ENCODE results near the gene RSPH10B. TPM values are rescaled to one million over a fixed set of nuclear protein-coding genes. Genes with fewer than 3 reads are reported as not detected.
A peak's percentile ranks its signal among the peaks of the same experiment; 100 is the strongest.
"Not testable (repeated sequence)": the region's sequence is repeated elsewhere in the genome, so short reads cannot be mapped to it uniquely, and the experiment has no call there.

Gene RSPH10B
- total RNA-seq (2014; rRNA removed; shearing (Covaris generic)) = not detected in 2 replicates

DNA sequence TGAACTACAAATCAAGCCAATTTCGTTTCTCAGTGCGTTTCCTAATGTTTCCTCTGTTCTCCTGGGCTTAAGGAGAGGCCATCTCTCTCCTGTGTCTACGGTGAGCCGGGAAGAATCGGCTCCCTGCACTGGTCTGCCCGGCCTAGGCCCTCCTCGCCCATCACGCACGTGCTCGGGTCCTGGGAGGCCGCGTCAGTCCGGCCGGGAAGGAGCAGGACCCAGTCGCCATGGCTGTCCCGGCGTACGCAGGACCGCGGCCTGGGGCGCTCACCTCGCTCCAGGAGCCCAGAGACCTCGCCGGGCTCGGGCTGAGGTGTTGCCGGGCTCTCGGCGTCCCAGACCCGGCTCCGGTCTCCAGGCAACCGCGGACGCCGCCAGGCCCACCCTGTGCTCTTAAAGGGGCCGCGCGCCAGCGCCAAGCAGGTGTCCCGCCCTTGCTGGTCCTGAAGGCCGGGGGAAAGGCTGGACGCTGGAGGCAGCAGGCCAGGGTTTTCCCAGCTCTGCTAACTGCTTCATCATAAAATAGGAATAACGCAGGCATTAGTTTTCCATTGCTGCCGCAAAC lies at the start of gene RSPH10B:
TSS of gene RSPH10B (minus strand) at position 343 of the 565 bp plus-strand sequence. CDS start 3,573 bp downstream, outside the sequence.
- H3K4me1 ChIP-seq (replicated peaks) = not testable (repeated sequence)

DNA sequence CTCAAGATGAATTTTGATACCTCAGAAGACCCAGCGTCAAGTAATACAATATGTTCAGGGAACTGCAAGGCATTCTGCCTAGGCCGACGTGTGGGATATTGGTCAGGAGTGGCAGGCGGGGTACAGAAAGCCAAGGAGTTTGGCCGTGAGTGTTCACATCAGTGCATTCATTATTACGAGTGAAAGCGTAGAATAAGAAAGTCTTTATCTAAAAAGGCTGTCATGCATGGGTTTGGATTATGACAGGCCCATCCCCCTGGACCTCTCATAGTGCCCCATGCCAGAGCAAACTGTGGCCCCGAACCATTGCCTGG lies 46.1 kb upstream of the RSPH10B start:
- Histone ChIP-seq H3K4me3 (no peak overlapping the region), H3K27me3 (replicated peaks) (no peaks in the 10 kb centered on the region), H3K9me3 (replicated peaks) (no peaks in the 10 kb centered on the region), H3K4me1 (replicated peaks) (no peaks in the 10 kb centered on the region), H3K27ac (no peak overlapping the region), H3K36me3 (peaks cover 73% of the 10 kb centered on the region)
- DNase-seq (ENCODE audit: low read depth in 1 of 2, low spot score in 2 of 2) = no peak

More for the DNA sequence above, at the start of gene RSPH10B:
- not testable (repeated sequence) for DNase-seq (ENCODE audit: low read depth in 1 of 2, low spot score in 2 of 2); H3K36me3 ChIP-seq; H3K9me3 ChIP-seq (replicated peaks); H3K4me3 ChIP-seq; H3K27ac ChIP-seq; H3K27me3 ChIP-seq (replicated peaks)

DNA sequence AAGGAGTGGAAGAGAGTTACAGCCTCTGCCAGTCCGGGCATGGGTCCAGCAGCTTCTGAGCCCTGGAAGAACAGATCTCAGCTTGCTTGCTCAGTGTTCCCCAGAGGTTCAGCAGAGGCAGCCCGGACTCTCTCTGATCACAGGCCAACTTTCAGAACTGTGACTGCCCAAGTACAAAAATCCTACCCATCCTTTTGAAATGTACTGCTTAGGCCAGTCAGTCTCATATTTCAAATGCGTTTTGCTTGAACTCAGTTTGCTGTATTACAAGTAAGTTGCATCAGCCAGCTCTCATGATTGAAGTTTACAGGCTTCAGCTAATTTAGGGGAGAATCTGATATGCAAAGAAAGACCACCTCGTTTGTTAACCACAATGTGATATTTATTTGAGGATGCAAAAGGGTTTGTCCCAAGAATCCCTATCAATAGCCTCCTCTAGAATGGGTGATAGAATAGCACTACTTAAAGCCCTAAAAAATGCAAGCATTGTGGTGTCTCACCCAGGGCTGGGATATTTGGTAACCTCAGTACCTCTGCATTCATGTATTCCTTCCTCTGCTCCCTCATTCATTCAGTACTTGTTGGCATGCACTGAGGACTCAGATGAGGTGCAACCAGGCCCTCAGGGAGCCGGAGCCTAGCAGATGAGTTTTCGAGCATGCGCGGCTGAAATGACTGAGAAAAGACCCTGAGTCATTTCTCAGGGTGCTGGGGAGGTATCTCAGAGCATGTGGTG lies 45.6 kb upstream of the RSPH10B start:
- Histone ChIP-seq H3K4me3 (no peak overlapping the region), H3K4me1 (replicated peaks) (no peaks in the 10 kb centered on the region), H3K36me3 (peaks cover 69% of the 10 kb centered on the region), H3K27ac (peak overlapping the region; percentile 3; the same call in 1 of the 2 replicates), H3K9me3 (replicated peaks) (no peaks in the 10 kb centered on the region), H3K27me3 (replicated peaks) (no peaks in the 10 kb centered on the region)
- DNase-seq (ENCODE audit: low read depth in 1 of 2, low spot score in 2 of 2) = peak in 1 of 2 experiments; percentile 13

DNA sequence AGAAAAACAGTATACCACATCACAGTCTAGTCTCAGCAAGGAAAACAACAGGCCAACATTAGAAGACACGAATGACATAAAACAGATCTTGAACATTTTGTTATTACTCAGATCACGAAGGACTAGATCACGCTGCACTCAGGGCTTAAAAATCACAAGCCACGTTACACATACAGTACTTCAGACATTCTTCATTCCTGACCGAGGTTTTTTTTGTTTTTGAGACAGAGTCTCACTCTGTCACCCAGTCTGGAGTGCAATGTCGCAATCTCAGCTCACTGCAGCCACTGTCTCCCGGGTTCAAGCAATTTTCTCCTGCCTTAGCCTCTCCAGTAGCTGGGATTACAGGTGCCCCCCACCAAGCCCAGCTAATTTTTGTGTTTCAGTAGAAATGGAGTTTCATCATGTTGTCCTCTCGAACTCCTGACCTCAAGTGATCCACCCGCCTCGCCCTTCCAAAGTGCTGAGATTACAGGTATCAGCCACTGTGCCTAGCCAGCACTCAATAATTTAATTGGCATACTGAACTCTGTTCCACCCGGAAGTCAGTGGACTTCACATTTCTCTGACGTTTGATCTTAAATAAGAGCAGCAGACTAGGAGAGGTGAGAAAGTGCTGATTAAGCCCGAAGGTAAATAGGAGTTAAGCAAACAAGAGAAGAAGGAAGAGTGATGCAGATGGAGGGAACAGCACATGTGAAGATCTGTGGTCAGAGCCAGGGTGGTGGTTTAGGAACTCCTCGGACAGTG lies 42.0 kb upstream of the RSPH10B start:
- no peaks in the 10 kb centered on the region for H3K4me1 ChIP-seq (replicated peaks)
- no peaks in the 10 kb centered on the region for H3K9me3 ChIP-seq (replicated peaks)
- H3K36me3 ChIP-seq = peaks cover 37% of the 10 kb centered on the region
- no peaks in the 10 kb centered on the region for H3K27me3 ChIP-seq (replicated peaks)
- no peak for DNase-seq (ENCODE audit: low read depth in 1 of 2, low spot score in 2 of 2)
- H3K27ac ChIP-seq = no peak overlapping the region
- H3K4me3 ChIP-seq = no peak overlapping the region

DNA sequence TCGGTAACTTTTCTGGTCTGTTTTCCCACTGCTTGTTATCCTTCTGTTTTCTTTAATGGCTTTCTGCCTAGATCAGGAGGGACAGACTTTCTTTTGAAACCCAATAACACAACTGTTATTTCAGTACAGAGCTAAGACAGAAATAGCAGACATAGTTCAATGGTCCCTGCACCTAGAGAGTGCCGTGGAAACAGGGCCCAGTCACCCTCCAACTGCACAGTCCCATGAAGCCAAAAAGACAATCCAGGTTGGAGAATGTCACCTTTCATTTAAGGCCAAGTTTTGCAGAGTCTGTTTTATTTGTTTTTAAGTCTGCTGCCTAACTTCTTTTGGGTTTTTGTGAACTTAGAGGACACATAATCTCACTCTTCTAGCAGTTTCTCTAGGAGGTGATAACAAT lies 41.1 kb upstream of the RSPH10B start:
- peaks cover 27% of the 10 kb centered on the region for H3K36me3 ChIP-seq
- H3K4me3 ChIP-seq = no peak overlapping the region
- H3K27ac ChIP-seq = no peak overlapping the region

DNA sequence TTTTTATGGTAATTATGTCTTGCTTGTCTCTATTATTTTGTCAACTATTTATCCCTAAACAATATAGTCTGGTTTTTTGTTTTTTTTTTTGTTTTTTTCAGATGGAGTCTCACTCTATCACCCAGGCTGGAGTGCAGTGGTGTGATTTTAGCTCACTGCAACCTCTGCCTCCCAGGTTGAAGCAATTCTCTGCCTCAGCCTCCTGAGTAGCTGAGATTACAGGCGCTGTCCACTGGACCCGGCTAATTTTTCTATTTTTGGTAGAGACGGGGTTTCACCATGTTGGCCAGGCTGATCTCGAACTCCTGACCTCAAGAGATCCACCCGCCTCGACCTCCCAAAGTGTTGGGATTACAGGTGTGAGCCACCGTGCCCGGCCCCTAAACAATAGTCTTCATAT lies 39.9 kb upstream of the RSPH10B start:
- DNase-seq (ENCODE audit: low read depth in 1 of 2, low spot score in 2 of 2); H3K27me3 ChIP-seq (replicated peaks); H3K4me1 ChIP-seq (replicated peaks); H3K27ac ChIP-seq; H3K9me3 ChIP-seq (replicated peaks); H3K4me3 ChIP-seq: not testable (repeated sequence)
- peaks cover 15% of the 10 kb centered on the region for H3K36me3 ChIP-seq

More for the DNA sequence above, 41.1 kb upstream of the RSPH10B start:
- no peaks in the 10 kb centered on the region for H3K4me1 ChIP-seq (replicated peaks)
- no peaks in the 10 kb centered on the region for H3K9me3 ChIP-seq (replicated peaks)
- H3K27me3 ChIP-seq (replicated peaks) = no peaks in the 10 kb centered on the region
- no peak for DNase-seq (ENCODE audit: low read depth in 1 of 2, low spot score in 2 of 2)

DNA sequence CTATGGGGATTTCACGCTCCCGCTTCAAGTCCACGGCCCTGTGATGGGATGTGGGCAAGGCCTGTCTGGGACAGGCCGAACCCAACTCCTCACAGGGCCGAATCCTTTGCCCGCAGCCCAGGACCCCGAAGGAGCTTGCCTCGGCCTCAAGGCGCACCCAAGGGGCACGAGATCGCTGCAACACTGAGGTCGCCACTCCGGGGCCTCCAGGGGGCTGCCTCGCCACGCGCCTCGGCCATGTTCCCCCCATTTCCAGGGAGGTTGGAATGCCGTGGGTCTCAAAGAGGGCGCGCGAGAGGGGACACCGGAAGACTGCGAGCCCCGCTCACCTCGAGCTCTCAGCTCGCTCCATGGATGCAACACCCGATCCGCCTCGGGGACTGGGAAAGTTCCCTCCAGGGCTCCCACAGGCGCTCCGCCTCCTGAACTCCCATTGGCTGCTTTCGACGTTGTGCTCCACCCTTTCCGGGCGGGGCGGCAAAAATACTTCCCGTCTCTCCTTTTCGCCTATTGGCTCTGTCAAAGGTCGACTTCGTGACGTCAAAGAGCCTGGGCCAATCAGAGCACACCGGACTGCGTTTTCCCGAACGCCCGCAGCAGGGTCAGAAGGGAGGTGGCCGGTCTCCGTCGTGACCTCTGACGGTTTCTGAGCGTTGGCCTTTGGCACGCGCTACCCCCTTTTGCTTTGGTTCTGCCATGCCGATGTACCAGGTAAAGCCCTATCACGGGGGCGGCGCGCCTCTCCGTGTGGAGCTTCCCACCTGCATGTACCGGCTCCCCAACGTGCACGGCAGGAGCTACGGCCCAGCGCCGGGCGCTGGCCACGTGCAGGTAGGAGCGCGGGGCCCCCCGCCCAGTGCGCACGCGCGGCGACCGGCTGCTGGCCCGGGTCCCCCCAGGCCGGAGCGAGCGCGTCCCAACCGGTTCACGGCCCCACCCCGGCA lies 38.5 kb upstream of the RSPH10B start, which contains the start of the genes AIMP2 and PMS2:
TSS of gene AIMP2 (plus strand) at position 605 of the 944 bp plus-strand sequence. CDS start at position 697, 92 bp downstream.
TSS of gene PMS2 (minus strand) at position 382 of the 944 bp plus-strand sequence. CDS start at position 352, 30 bp downstream.
- peak within 1 kb of the TSS; percentile 58 for H3K4me3 ChIP-seq
- peak; percentile 99 for DNase-seq (ENCODE audit: low read depth in 1 of 2, low spot score in 2 of 2)
- no peaks in the 10 kb centered on the region for H3K9me3 ChIP-seq (replicated peaks)
- H3K36me3 ChIP-seq = peaks cover 8% of the 10 kb centered on the region
- H3K27me3 ChIP-seq (replicated peaks) = no peaks in the 10 kb centered on the region
- no peaks in the 10 kb centered on the region for H3K4me1 ChIP-seq (replicated peaks)
- peak within 1 kb of the TSS; percentile 71 for H3K27ac ChIP-seq

DNA sequence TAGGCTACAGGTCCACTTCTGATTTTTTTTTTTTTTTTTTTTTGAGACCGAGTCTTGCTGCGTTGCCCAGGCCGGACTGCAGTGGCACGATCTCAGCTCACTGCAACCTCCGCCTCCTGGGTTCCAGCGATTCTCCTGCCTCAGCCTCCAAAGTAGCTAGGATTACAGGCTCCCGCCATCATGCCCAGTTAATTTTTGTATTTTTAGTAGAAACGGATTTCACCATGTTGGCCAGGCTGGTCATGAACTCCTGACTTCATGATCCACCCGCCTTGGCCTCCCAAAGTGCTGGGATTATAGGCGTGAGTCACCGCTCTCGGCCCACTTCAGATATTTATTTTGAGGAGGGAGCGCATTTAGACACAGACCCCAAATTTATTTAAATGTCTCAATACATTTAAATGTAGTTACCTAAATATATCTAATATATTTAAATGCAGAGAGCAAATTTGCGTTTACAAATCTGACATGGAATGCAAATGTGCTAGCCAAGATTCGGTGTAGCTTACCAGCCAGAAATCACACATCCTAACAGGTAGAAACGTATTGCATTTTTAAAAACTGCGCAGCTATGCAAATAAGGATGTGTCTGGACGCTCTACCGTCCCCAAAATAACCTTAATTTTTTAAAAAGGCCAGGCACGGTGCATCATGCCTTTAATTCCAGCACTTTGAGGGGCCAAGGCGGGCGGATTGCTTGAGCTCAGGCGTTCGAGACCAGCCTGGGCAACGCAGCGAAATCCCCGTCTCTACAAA lies 37.5 kb upstream of the RSPH10B start:
- peak overlapping the region; percentile 58 for H3K4me3 ChIP-seq
- not testable (repeated sequence) for H3K9me3 ChIP-seq (replicated peaks); H3K27me3 ChIP-seq (replicated peaks); H3K36me3 ChIP-seq; DNase-seq (ENCODE audit: low read depth in 1 of 2, low spot score in 2 of 2); H3K27ac ChIP-seq; H3K4me1 ChIP-seq (replicated peaks)

DNA sequence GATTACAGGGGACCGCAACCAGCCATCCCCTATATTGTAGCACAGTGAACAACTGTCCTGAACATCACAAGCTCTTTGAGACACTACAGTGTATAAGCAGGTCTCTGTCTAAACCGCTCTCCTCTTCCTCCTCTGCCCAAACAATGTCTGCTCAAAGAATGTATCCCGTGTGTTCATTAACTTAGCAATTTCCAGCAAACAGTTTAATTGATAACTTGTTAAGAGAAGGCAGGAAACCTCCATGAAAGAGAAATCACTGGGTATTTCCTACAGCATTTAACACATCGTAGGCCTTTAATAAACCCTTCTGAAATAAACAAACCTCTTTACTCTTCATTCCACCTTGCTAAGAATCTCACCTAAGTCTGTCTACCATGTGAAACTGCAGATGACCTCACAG lies 36.9 kb upstream of the RSPH10B start:
- H3K4me1 ChIP-seq (replicated peaks) = no peaks in the 10 kb centered on the region
- H3K27ac ChIP-seq = no peak overlapping the region
- no peak overlapping the region for H3K4me3 ChIP-seq
- no peaks in the 10 kb centered on the region for H3K27me3 ChIP-seq (replicated peaks)
- H3K36me3 ChIP-seq = peaks cover 5% of the 10 kb centered on the region; the same call in 1 of the 2 replicates
- no peak for DNase-seq (ENCODE audit: low read depth in 1 of 2, low spot score in 2 of 2)
- no peaks in the 10 kb centered on the region for H3K9me3 ChIP-seq (replicated peaks)

DNA sequence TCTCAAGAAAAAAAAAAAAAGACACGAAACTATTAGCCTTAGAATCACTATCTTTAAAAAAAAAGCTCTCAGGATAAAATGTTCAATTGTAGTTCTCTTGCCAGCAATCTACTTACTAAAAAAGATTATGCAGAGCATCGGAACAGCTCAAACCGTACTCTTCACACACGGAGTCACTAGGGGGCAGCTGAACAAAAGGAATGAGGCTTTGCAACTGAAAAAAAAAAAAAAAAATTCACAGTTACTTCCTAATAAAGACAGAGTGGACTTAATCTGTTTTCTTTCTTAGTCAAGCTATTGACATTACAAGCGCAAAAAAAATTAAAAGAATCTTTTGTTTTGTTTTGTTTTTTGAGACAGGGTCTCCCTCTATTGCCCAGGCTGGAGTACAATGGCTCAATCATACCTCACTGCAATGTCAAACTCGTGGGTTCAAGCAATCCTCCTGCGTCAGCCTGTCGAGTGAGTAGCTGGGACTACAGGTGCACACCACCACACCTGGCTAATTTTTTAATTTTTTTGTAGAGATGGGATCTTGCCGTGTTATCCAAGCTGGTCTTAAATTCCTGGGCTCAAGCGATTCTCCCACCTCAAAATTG lies 26.8 kb upstream of the RSPH10B start:
- no peaks in the 10 kb centered on the region for H3K4me1 ChIP-seq (replicated peaks)
- no peak overlapping the region for H3K4me3 ChIP-seq
- DNase-seq (ENCODE audit: low read depth in 1 of 2, low spot score in 2 of 2) = peak; percentile 51 to 69
- H3K27me3 ChIP-seq (replicated peaks) = no peaks in the 10 kb centered on the region
- peaks cover 29% of the 10 kb centered on the region for H3K36me3 ChIP-seq
- H3K27ac ChIP-seq = no peak overlapping the region
- no peaks in the 10 kb centered on the region for H3K9me3 ChIP-seq (replicated peaks)

DNA sequence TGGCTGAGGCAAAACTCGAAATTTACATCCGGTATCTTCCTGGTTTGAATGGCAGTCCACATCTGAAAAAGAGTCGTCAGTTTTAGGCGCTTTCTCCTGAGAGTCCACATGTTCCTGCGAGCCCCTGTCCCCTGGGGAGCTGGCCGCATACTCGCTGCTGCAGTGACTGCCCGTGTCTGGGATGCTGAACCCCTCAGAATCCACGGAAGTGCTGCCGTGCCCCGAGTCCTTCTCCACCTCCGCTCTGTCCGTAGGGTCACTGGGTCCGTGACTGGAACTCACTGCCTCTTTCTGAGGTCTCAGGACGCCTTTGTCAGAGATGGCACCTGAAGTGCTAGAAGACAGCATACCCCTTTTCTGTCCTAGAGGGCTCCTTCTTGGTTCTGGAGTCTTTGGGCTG lies 16.6 kb upstream of the RSPH10B start:
- not testable (repeated sequence) for H3K4me3 ChIP-seq; H3K9me3 ChIP-seq (replicated peaks); DNase-seq (ENCODE audit: low read depth in 1 of 2, low spot score in 2 of 2); H3K36me3 ChIP-seq; H3K27ac ChIP-seq; H3K27me3 ChIP-seq (replicated peaks); H3K4me1 ChIP-seq (replicated peaks)

DNA sequence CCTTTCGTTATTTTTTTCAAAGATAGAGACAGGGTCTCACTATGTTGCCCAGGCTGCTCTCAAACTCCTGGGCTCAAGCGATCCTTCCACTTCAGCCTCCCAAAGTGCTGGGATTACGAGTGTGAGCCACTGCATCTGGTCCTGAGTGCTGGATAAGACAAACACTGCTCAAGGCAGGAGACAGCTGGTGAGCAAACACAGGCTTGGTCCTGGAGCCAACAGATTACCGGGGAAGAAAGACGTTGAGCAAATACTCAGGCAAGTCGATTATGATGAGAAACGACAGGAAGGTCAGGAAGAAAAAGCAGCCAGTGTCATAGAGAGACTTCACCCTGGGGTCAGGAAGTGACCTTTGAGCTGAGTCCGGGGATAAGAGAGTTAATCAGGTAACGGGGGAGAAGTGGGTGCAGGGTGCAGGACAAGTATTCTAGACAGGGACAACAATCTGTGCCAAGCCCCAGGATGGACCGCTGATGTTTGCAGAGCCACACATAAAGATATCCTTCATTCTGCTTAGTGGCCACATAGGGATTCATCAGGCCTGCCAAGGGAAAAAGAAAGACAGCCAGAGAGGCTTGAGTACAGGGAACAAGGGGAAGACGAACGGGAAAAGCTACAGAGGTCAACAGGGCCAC lies 9.3 kb upstream of the RSPH10B start:
- H3K9me3 ChIP-seq (replicated peaks); H3K27me3 ChIP-seq (replicated peaks); H3K4me1 ChIP-seq (replicated peaks); H3K4me3 ChIP-seq; H3K27ac ChIP-seq; DNase-seq (ENCODE audit: low read depth in 1 of 2, low spot score in 2 of 2); H3K36me3 ChIP-seq: not testable (repeated sequence)

All from SJSA1 (cell line).